HFF-Myc (cell line): ENCODE measurements around the gene SURF4.
A peak's percentile ranks its signal among the peaks of the same experiment; 100 is the strongest.
"Not testable (repeated sequence)": the region's sequence is repeated elsewhere in the genome, so short reads cannot be mapped to it uniquely, and the experiment has no call there.

Source experiments
- DNase-seq: peaks from one replicate; pipeline ENCODE4 v3.0.0-alpha.2; 2011; ENCODE audit warnings: low read depth; ENCODE audit errors: extremely low read depth
- H3K4me3 ChIP-seq: replicated peaks from 2 replicates; pipeline ENCODE4 v1.5.1; 2011; ENCODE audit warnings: low read depth, mild to moderate bottlenecking, control low read depth, low read length
- CTCF ChIP-seq: IDR thresholded peaks from 2 replicates; pipeline ENCODE4 v1.5.1; 2012; ENCODE audit warnings: mild to moderate bottlenecking, low read depth, low read length, control low read depth; ENCODE audit errors: missing control alignments

The SURF4 gene

DNA sequence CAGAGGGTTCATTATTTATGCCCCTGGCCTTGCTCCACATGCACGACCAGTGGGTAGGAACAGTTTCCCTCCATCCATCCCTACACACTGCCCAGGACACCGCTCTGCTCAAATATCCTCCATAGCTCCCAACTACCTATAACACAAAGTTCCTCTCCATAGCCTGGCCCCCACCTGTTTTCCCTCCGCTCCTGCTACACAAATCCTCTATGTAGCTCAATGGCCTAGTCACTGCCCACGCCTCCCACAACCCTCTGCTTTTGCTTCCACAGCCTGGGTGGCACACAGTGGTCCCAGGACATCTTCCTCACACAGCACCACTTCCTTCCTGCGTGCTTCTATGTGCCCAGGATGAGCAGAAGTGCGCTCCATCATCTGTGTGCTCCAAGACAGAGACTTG is 21.5 kb upstream of the SURF4 start:
- DNase-seq = no peak
- TF ChIP-seq CTCF = no peak
- no peak overlapping the region for H3K4me3 ChIP-seq

DNA sequence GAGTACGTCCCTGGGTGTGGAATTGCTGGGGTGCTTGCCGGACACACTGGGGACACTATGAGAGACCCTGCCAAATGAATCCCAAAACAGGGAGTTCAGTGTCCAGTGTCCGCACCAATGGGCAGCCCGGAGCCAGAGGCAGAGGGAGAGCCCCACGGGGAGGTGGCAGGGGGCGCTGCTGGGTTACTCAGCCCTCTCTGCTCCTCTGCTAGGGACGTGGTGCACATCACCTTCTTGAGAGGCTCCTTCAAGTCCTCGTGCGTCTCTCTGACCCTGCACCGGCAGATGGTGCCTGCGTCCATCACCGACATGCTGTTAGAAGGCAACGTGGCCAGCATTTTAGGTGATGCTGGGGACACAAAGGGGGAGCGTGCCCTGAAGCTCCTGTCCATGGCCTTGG is 21.1 kb upstream of the SURF4 start:
- peak; percentile 59 for TF ChIP-seq CTCF
- no peak overlapping the region for H3K4me3 ChIP-seq
- no peak for DNase-seq

DNA sequence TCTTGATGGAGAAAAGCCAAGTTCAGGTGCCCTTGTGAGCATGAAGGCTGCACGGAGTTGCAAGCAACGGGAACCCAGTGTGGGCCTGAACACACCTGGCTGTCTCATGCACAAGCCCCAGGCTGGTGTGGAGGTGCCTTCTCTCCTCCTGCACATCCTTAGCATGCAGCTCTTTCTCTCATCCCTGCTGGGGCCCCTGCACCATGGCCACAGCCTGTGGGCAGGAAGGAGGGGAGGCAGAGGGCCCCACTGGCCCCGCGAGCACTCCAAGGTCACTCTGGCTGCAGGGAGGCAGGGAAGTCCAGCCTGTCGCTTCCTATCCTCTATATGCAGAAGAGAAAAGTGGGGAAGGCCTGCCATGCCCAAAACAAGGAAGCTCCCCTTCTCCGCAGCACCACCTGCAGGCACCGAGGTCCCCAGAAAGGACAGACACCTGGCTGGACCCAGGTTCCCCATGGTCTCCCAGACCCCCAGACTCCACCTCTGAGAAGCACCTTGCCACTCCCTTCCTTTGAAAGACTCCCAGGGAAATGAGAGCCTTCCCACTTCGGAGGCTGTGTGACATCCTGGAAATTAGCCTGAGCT is 18.9 kb upstream of the SURF4 start:
- no peak for DNase-seq
- no peak overlapping the region for H3K4me3 ChIP-seq
- no peak for TF ChIP-seq CTCF

DNA sequence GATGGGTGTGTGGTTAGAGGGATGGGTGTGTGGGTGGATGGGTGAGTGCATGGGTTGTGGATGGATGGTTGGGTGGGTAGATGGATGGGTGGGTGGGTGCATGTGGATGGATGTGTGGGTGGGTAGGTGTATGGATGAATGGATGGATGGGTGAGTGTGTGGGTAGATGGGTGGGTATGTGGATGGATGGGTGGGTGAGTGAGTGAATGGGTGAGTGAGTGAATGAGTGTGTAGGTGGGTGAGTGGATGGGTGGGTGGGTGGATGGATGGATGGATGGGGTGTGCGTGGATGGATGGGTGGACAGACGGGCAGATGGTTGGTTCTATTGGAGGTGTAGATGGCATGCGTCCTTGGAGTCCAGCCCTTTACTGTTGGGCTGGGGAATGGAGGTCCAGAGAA is 17.5 kb upstream of the SURF4 start:
- no peak for TF ChIP-seq CTCF
- no peak overlapping the region for H3K4me3 ChIP-seq
- DNase-seq = no peak

GRCh38 chr9:133392308-133392707 is 16.4 kb upstream of the SURF4 start:
- DNase-seq = not testable (repeated sequence)

DNA sequence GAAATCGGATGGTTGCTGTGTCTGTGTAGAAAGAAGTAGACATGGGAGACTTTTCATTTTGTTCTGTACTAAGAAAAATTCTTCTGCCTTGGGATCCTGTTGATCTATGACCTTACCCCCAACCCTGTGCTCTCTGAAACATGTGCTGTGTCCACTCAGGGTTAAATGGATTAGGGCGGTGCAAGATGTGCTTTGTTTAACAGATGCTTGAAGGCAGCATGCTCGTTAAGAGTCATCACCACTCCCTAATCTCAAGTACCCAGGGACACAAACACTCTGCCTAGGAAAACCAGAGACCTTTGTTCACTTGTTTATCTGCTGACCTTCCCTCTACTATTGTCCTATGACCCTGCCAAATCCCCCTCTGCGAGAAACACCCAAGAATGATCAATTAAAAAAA is 15.6 kb upstream of the SURF4 start:
- H3K4me3 ChIP-seq, DNase-seq: not testable (repeated sequence)

More at GRCh38 chr9:133392308-133392707, 16.4 kb upstream of the SURF4 start:
- H3K4me3 ChIP-seq = not testable (repeated sequence)

DNA sequence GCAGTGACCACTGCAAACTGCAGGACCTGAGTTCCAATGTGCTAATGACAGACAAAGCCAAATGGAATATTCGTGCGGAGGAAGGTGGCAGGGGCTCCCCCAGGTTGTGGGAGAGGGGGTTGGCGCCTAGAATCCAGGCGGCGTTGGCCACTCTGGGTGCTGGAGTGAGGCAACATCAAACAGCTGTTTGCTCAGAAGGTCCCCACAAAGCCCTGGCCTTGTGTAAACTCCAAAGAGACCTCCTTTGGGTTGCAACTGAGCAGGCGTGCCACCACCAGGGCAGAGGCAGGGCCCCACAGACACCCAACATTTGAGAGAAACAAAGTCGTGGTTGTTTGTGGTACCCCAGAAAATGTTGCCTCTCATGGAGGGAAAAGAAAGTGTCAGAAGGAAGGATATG is 14.9 kb upstream of the SURF4 start:
- H3K4me3 ChIP-seq = no peak overlapping the region
- TF ChIP-seq CTCF = no peak
- DNase-seq = no peak

- DNase-seq = no peak
- TF ChIP-seq CTCF = no peak
- no peak overlapping the region for H3K4me3 ChIP-seq
Observed at GRCh38 chr9:133389562-133389961, 13.7 kb upstream of the SURF4 start.
